ENCODE results near the gene WEE2. TPM values are rescaled to one million over a fixed set of nuclear protein-coding genes. Genes with fewer than 3 reads are reported as not detected.

Gene WEE2
- total RNA-seq, 1 experiment from 2014 or later = not detected

DNA sequence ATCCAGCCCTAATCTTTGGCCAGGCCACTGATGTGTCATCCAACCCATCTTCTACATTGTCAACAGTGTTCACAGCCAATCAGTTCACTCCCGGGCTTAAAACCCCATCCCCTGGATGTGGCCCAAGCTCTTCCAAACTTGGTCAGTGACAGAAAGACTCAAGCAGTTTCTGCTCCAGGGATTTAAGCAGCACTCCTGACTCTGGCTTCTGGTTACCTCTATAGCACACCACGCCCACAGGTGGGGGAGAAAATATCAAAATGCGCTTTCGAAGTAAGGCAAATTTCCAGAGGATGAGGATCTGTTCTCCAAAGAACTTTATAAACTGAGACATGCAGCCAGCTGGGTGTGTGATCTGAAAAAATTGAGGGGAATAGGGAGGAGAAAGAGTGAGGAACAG lies 42.1 kb upstream of the WEE2 start (continued):
- TF ChIP-seq, protein P1, sequence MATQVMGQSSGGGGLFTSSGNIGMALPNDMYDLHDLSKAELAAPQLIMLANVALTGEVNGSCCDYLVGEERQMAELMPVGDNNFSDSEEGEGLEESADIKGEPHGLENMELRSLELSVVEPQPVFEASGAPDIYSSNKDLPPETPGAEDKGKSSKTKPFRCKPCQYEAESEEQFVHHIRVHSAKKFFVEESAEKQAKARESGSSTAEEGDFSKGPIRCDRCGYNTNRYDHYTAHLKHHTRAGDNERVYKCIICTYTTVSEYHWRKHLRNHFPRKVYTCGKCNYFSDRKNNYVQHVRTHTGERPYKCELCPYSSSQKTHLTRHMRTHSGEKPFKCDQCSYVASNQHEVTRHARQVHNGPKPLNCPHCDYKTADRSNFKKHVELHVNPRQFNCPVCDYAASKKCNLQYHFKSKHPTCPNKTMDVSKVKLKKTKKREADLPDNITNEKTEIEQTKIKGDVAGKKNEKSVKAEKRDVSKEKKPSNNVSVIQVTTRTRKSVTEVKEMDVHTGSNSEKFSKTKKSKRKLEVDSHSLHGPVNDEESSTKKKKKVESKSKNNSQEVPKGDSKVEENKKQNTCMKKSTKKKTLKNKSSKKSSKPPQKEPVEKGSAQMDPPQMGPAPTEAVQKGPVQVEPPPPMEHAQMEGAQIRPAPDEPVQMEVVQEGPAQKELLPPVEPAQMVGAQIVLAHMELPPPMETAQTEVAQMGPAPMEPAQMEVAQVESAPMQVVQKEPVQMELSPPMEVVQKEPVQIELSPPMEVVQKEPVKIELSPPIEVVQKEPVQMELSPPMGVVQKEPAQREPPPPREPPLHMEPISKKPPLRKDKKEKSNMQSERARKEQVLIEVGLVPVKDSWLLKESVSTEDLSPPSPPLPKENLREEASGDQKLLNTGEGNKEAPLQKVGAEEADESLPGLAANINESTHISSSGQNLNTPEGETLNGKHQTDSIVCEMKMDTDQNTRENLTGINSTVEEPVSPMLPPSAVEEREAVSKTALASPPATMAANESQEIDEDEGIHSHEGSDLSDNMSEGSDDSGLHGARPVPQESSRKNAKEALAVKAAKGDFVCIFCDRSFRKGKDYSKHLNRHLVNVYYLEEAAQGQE (IDR thresholded peaks at IDR 0.05; ENCODE audit: low read depth) = no peak
- TF ChIP-seq ZFX (IDR thresholded peaks at IDR 0.05) = no peak
- no peak for TF ChIP-seq EZH2phosphoT487 (IDR thresholded peaks at IDR 0.05; ENCODE audit: borderline replicate concordance)
- TF ChIP-seq POLR2A (IDR thresholded peaks at IDR 0.05; ENCODE audit: borderline replicate concordance, extremely low read depth, insufficient read depth, insufficient read length) = no peak

DNA sequence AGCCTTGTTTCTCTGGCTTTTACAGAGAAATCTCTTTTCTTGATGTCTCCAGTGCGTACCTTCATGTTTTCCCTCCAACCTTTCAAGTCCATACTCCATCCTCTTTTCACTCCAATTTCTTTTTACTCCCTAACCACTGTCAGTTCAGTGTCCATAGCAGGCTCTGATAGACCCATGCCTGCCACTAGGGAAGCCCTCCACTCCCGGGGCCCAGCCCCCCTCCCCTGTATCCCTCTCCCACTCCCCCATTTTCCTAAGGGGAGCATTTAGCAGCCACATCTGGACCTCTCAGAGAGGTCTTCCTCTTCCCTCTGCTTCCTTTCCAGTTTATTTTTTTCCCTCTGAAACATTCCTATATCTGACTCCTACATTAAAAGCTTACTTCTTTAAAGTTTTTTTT lies 39.3 kb upstream of the WEE2 start:
- Histone ChIP-seq H3K4me2 (ENCODE audit: low read length) (no peak overlapping the region), H3K27ac (ENCODE audit: low read depth, low read length) (no peak overlapping the region), H3K27me3 (ENCODE audit: insufficient read depth, low read length) (no peaks in the 10 kb centered on the region), H3K4me3 (replicated peaks in 1 of 2; ENCODE audit: low read depth in 1 of 2, low read length in 2 of 2) (no peak overlapping the region), H3K36me3 (ENCODE audit: control insufficient read depth in 1 of 2, insufficient read depth in 2 of 2, low read length in 2 of 2) (peaks cover 3 to 4% of the 10 kb centered on the region in 2 experiments; a peak in 2 of 4 replicates), H3K4me1 (ENCODE audit: control insufficient read depth in 1 of 2, insufficient read depth in 2 of 2, low read length in 2 of 2) (no peaks in the 10 kb centered on the region), H3K9me2 (ENCODE audit: insufficient read depth) (no peaks in the 10 kb centered on the region), H4K20me1 (ENCODE audit: insufficient read depth) (no peaks in the 10 kb centered on the region), H2AFZ (ENCODE audit: low read depth, low read length, poor library complexity, severe bottlenecking) (no peak overlapping the region), H3K9ac (ENCODE audit: low read length) (no peak overlapping the region), H3K9me3 (ENCODE audit: control insufficient read depth in 1 of 2, insufficient read depth in 1 of 2, low read depth in 1 of 2, low read length in 2 of 2) (no peaks in the 10 kb centered on the region), H3K79me2 (ENCODE audit: insufficient read depth, low read length) (no peaks in the 10 kb centered on the region)
- ChIA-PET RAD21 (ENCODE audit: low non-redundant PET in 1 of 2, low total read pairs in 2 of 2, uncharacterized antibody in 2 of 2, unreplicated experiment in 2 of 2) (no interaction called here), CTCF (no interaction called here), POLR2A (no interaction called here)
- DNase-seq (ENCODE audit: low read depth, low spot score) = no peak
- intact Hi-C loops (cut with micrococcal nuclease) = no loop called here
- BruUV-seq (replicated peaks) = no TSS peak
- ATAC-seq = no peak
- TF ChIP-seq RAD21 (IDR thresholded peaks at IDR 0.05; ENCODE audit: low read depth) (no peak), JUND (IDR thresholded peaks at IDR 0.05) (no peak)
- TF ChIP-seq, protein P1 (IDR thresholded peaks at IDR 0.05; ENCODE audit: low read depth) = no peak
